ENCODE measurements around the gene COX7A2L. TPM values are rescaled to one million over a fixed set of nuclear protein-coding genes. Genes with fewer than 3 reads are reported as not detected.

COX7A2L gene
- total and polyA plus RNA-seq, 9 of the 15 experiments (the other 6 are each of a cell fraction or from before 2014, with no cell fraction given), result 118 to 481 (median 163) TPM

- TF ChIP-seq, protein P1, sequence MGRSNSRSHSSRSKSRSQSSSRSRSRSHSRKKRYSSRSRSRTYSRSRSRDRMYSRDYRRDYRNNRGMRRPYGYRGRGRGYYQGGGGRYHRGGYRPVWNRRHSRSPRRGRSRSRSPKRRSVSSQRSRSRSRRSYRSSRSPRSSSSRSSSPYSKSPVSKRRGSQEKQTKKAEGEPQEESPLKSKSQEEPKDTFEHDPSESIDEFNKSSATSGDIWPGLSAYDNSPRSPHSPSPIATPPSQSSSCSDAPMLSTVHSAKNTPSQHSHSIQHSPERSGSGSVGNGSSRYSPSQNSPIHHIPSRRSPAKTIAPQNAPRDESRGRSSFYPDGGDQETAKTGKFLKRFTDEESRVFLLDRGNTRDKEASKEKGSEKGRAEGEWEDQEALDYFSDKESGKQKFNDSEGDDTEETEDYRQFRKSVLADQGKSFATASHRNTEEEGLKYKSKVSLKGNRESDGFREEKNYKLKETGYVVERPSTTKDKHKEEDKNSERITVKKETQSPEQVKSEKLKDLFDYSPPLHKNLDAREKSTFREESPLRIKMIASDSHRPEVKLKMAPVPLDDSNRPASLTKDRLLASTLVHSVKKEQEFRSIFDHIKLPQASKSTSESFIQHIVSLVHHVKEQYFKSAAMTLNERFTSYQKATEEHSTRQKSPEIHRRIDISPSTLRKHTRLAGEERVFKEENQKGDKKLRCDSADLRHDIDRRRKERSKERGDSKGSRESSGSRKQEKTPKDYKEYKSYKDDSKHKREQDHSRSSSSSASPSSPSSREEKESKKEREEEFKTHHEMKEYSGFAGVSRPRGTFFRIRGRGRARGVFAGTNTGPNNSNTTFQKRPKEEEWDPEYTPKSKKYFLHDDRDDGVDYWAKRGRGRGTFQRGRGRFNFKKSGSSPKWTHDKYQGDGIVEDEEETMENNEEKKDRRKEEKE (IDR thresholded peaks at IDR 0.05; ENCODE audit: borderline replicate concordance in 1 of 2, control insufficient read depth in 1 of 2, low read depth in 2 of 2, low read length in 1 of 2), result peak in 1 of 2 experiments; percentile 25; a peak in 1 of 4 replicates
- TF ChIP-seq, protein P2, sequence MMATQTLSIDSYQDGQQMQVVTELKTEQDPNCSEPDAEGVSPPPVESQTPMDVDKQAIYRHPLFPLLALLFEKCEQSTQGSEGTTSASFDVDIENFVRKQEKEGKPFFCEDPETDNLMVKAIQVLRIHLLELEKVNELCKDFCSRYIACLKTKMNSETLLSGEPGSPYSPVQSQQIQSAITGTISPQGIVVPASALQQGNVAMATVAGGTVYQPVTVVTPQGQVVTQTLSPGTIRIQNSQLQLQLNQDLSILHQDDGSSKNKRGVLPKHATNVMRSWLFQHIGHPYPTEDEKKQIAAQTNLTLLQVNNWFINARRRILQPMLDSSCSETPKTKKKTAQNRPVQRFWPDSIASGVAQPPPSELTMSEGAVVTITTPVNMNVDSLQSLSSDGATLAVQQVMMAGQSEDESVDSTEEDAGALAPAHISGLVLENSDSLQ (IDR thresholded peaks at IDR 0.05), result peak; percentile 9; the same call in 1 of the 2 replicates
- TF ChIP-seq CBFA2T2 (conservative IDR thresholded peaks at IDR 0.05) (peak; percentile 96), MBD2 (IDR thresholded peaks at IDR 0.05; ENCODE audit: borderline replicate concordance, low read depth) (no peak), CBFA2T3 (IDR thresholded peaks at IDR 0.05) (peak; percentile 97), TCF3 (CRISPR knock-in tag; IDR thresholded peaks at IDR 0.05) (peak; percentile 95), TAF15 (IDR thresholded peaks at IDR 0.05; ENCODE audit: low read depth, low read length) (no peak), SMARCA5 (IDR thresholded peaks at IDR 0.05) (no peak), ZMIZ1 (IDR thresholded peaks at IDR 0.05; ENCODE audit: low read depth in 2 of 2, low read length in 2 of 2) (peak in 1 of 2 experiments; percentile 67; a peak in 1 of 4 replicates), FOXK1 (CRISPR knock-in tag; IDR thresholded peaks at IDR 0.05; ENCODE audit: borderline replicate concordance) (peak; percentile 25; the same call in 1 of the 2 replicates), ZNF197 (CRISPR knock-in tag; IDR thresholded peaks at IDR 0.05; ENCODE audit: low read depth) (0 out of 2 replicates have a peak, but pooled peaks have one; percentile 50), SMARCA4 (IDR thresholded peaks at IDR 0.05) (peak; percentile 61), DMBX1 (CRISPR knock-in tag; IDR thresholded peaks at IDR 0.05; ENCODE audit: borderline replicate concordance) (peak; percentile 88), SETDB1 (IDR thresholded peaks at IDR 0.05; ENCODE audit: low read length) (no peak), GATA2 (CRISPR knock-in tag; IDR thresholded peaks at IDR 0.05) (peak; percentile 89), HNRNPLL (IDR thresholded peaks at IDR 0.05; ENCODE audit: low read depth, low read length, poor library complexity, severe bottlenecking) (peak; percentile 89), KDM1A (IDR thresholded peaks at IDR 0.05) (peak; percentile 93 to 94), NR3C1 (CRISPR knock-in tag; IDR thresholded peaks at IDR 0.05) (no peak), PHB2 (IDR thresholded peaks at IDR 0.05; ENCODE audit: low read depth) (peak; percentile 75)
- TF ChIP-seq, protein P3, sequence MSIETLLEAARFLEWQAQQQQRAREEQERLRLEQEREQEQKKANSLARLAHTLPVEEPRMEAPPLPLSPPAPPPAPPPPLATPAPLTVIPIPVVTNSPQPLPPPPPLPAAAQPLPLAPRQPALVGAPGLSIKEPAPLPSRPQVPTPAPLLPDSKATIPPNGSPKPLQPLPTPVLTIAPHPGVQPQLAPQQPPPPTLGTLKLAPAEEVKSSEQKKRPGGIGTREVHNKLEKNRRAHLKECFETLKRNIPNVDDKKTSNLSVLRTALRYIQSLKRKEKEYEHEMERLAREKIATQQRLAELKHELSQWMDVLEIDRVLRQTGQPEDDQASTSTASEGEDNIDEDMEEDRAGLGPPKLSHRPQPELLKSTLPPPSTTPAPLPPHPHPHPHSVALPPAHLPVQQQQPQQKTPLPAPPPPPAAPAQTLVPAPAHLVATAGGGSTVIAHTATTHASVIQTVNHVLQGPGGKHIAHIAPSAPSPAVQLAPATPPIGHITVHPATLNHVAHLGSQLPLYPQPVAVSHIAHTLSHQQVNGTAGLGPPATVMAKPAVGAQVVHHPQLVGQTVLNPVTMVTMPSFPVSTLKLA (conservative IDR thresholded peaks at IDR 0.05), result peak; percentile 51 to 62
Measured at GRCh38 chr2:42359965-42360483, 993 bp downstream of the COX7A2L start (continued).
